HG03039 (cell line): ENCODE data around the gene KRT82.
"Not testable (repeated sequence)": the region's sequence is repeated elsewhere in the genome, so short reads cannot be mapped to it uniquely, and the experiment has no call there.

Experiments used
- ATAC-seq: cut with Tn5 transposase; IDR thresholded peaks from one replicate; pipeline ENCODE4 v1.9.1; 2021; ENCODE audit warnings: mild to moderate bottlenecking, moderate library complexity; ENCODE audit not compliant: unreplicated experiment

KRT82 gene

DNA sequence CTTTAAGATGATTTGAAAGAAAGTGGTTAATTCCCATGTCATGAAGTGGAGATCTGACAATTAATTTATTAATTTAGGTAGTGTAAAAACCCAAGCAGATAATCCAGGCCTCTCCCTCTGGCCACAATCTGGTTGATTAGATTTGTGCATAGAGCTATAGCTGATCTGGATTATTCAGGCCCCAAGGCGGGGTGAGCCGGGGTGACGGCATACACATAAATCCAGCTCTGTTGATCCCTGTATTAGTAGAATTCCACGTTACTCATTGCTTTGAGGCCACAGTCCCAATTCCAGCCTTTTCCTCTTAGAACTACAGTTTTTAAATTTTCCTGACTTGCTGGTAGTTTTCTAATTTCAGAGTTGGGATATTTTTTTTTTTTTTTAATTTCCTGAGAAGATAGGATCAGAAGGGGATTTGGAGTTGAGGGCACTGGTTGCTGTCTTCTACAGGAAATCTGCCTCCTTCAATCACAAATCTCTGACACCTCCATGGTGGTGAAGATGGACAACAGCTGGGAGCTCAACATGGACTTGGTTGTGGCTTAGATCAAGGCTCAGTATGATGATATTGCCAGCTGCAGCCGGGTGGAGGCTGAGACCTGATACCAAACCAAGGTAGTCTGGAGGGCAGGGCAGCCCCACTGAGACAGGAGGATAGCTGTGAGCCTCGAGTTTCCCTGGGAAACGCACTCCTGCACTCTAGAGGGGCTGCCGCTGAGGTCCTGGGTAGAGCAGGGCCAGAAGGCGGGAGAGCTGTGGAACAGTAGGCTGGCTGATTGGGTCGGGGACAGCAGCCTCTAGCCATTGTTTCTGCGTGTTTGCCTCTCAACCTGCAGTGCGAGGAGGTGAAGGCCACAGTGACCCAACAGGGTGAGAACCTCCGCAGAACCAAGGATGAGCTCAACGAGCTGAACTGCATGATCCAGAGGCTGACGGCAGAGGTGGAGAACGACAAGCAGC, 58.3 kb downstream of the KRT82 start:
- no peak for ATAC-seq

- ATAC-seq, result no peak
Measured at GRCh38 chr12:52347016-52347415, 59.1 kb downstream of the KRT82 start.

DNA sequence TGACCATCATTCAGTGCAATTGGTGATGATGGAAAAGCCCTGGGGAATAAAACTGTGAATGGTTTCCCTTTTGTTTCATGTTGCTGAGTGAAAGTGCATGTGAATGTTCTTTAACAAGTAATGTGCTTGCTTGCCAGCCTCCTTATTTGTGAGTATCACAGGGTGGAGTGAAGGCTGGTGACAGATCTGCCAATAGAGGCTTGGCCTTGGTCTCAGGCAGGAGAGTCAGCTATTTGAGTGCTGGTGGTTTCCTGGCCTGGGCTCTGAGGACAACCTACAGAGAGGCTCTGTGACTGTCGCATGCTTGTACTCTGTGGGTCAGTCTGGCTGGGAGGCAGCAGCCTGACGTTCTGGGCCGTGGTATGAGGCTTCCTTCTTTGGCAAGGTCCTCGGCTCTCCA, 59.5 kb downstream of the KRT82 start:
- no peak for ATAC-seq

DNA sequence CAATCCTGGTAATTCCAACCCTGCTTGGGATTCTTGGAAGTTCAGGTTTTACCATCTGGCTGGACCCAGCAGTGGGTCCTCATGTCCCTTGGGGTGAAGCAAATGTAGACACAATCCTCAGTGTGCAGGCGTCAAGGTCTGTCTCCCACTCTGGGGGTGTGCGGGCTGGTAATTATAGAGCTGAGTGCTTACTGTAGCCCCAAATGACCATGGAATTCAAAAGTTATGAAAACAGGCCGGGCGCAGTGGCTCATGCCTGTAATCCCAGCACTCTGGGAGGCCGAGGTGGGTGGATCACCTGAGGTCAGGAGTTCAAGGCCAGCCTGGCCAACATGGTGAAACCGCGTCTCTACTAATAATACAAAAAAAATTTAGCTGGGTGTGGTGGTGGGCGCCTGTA, 61.1 kb downstream of the KRT82 start:
- ATAC-seq, result not testable (repeated sequence)

- no peak for ATAC-seq
Measured at GRCh38 chr12:52344111-52344510, 62.0 kb downstream of the KRT82 start.
